T-helper 1 cell (primary cell): Measurements from ENCODE around the gene ST6GALNAC1.

Experiments used
- DNase-seq, 5 donors: peaks; one replicate each; pipeline ENCODE4 v3.0.0-alpha.2; 2012 to 2020

The ST6GALNAC1 gene

GRCh38 chr17:76575570-76575969 lies 68.0 kb downstream of the ST6GALNAC1 start:
- DNase-seq: no peak
